CD1c-positive myeloid dendritic cell (primary cell): Measurements from ENCODE around the gene RAD50.
A peak's percentile ranks its signal among the peaks of the same experiment; 100 is the strongest.
"Not testable (repeated sequence)": the region's sequence is repeated elsewhere in the genome, so short reads cannot be mapped to it uniquely, and the experiment has no call there.

Experiments
- DNase-seq: peaks from one replicate; pipeline ENCODE4 v3.0.0-alpha.2; 2016; ENCODE audit errors: extremely low spot score

Gene RAD50

GRCh38 chr5:132633587-132633986 lies 76.8 kb downstream of the RAD50 start:
- not testable (repeated sequence) for DNase-seq

GRCh38 chr5:132635873-132636272 lies 79.1 kb downstream of the RAD50 start:
- no peak for DNase-seq

- no peak for DNase-seq
These were observed 80.5 kb downstream of the RAD50 start for GRCh38 chr5:132637241-132637640.

GRCh38 chr5:132639706-132640130 lies 82.9 kb downstream of the RAD50 start:
- DNase-seq = no peak

GRCh38 chr5:132640613-132641012 lies 83.8 kb downstream of the RAD50 start:
- DNase-seq = no peak

GRCh38 chr5:132641241-132641723 lies 84.5 kb downstream of the RAD50 start:
- no peak for DNase-seq

- DNase-seq = no peak
These were observed 85.1 kb downstream of the RAD50 start for GRCh38 chr5:132641841-132642240.

- no peak for DNase-seq
These were observed 87.4 kb downstream of the RAD50 start for GRCh38 chr5:132644177-132644576.

GRCh38 chr5:132646583-132647266 lies 89.9 kb downstream of the RAD50 start:
- DNase-seq = no peak

- DNase-seq = no peak
These were observed 90.7 kb downstream of the RAD50 start for GRCh38 chr5:132647473-132647872.

GRCh38 chr5:132648355-132648754 lies 91.6 kb downstream of the RAD50 start:
- no peak for DNase-seq

- DNase-seq = no peak
These were observed 95.2 kb downstream of the RAD50 start for GRCh38 chr5:132651838-132652469.

GRCh38 chr5:132653716-132654115 lies 96.9 kb downstream of the RAD50 start:
- DNase-seq = no peak

GRCh38 chr5:132655821-132656773 lies 99.3 kb downstream of the RAD50 start:
- peak; percentile 11 for DNase-seq

GRCh38 chr5:132656774-132657355 lies 100.1 kb downstream of the RAD50 start:
- DNase-seq = no peak

- no peak for DNase-seq
These were observed 101.1 kb downstream of the RAD50 start, which contains the start of gene IL13 for GRCh38 chr5:132657676-132658380. TSS of gene IL13 (plus strand) at chr5:132658173. CDS start at chr5:132658187, 14 bp downstream.

GRCh38 chr5:132658381-132659302 lies 101.9 kb downstream of the RAD50 start:
- DNase-seq = no peak

GRCh38 chr5:132659598-132660493 lies 103.1 kb downstream of the RAD50 start:
- DNase-seq = no peak
